OCI-LY1 (cell line): ENCODE data around the gene LMTK2.

Source experiments
- EZH2 ChIP-seq: fragments of 200-600 bp; sonication (generic), shearing (Covaris generic); IDR thresholded peaks from 2 replicates; pipeline ENCODE4 v1.8.0; 2017; ENCODE audit warnings: borderline replicate concordance, mixed run types, mild to moderate bottlenecking, antibody characterized with exemption, low read length, moderate library complexity, mixed read lengths
- TF ChIP-seq, protein P1 (sequence below): fragments of 200-600 bp; sonication (generic), shearing (Covaris generic); IDR thresholded peaks from 2 replicates; pipeline ENCODE4 v1.5.1; 2017; ENCODE audit warnings: mild to moderate bottlenecking, antibody characterized with exemption, low read length, moderate library complexity, mixed read lengths

DNA sequence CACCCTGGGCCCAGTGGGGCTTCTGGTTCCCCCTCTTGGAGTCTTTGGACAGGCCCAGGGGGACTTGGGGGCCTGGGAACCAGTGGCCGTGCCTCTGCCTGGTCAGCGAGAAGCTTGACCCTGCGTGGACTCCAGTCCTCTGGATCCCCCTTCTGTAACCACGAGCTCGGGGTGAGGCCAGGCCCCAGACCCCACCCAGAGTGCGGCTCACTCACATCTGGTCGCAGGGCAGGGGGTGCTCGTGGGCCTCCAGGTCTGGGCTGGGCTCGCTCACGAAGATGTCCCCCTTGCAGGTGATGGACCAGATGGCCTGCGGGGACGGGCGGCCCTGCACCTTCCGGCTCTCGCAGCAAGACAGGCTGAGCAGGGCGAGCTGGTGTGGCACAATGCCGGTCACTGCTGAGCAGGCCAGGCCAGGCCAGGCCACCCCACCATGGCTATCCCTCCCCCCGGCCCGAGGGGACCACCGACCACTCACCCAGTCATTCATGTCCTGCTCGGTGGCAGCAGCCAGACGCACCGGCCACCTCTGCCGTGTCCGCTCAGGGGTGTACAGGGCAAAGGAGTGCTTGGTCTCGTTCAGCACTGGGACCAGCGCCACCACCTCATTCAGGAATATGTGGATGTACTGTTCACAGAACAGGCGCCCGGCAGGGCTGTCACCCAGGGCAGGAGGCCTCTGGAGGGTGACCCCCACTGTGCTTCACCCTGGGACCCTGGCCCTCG, 124.2 kb downstream of the LMTK2 start:
- TF ChIP-seq, protein P1, sequence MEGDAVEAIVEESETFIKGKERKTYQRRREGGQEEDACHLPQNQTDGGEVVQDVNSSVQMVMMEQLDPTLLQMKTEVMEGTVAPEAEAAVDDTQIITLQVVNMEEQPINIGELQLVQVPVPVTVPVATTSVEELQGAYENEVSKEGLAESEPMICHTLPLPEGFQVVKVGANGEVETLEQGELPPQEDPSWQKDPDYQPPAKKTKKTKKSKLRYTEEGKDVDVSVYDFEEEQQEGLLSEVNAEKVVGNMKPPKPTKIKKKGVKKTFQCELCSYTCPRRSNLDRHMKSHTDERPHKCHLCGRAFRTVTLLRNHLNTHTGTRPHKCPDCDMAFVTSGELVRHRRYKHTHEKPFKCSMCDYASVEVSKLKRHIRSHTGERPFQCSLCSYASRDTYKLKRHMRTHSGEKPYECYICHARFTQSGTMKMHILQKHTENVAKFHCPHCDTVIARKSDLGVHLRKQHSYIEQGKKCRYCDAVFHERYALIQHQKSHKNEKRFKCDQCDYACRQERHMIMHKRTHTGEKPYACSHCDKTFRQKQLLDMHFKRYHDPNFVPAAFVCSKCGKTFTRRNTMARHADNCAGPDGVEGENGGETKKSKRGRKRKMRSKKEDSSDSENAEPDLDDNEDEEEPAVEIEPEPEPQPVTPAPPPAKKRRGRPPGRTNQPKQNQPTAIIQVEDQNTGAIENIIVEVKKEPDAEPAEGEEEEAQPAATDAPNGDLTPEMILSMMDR = no peak
- TF ChIP-seq EZH2 = no peak
